ENCODE measurements around the gene SCGN. TPM values are rescaled to one million over a fixed set of nuclear protein-coding genes. Genes with fewer than 3 reads are reported as not detected.

SCGN gene
- total and polyA plus RNA-seq, 9 of the 15 experiments (the other 6 are each of a cell fraction or from before 2014, with no cell fraction given) = not detected

DNA sequence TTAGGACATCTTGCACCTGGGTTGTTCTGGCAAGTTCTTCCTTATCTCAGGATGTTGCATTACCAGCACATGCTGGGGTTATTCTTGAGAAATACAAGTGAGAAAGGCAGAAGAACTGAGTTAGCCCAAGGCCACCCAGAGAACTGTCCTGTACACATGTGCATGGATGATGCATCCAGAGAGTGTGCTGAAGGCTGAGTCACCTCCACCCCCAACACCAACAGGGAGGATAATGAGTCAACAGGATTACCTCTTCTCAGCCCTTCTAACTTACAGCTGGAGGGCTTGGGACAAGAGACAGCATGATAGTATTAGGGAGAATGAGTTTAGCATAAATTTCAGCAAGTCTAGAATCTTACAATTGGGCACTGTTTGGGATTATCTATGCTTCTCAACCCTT, 8.5 kb downstream of the SCGN start (continued):
- no peak for TF ChIP-seq GATA2 (CRISPR knock-in tag; IDR thresholded peaks at IDR 0.05)
- TF ChIP-seq, protein P1, sequence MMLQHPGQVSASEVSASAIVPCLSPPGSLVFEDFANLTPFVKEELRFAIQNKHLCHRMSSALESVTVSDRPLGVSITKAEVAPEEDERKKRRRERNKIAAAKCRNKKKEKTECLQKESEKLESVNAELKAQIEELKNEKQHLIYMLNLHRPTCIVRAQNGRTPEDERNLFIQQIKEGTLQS (IDR thresholded peaks at IDR 0.05) = peak; percentile 79
- TF ChIP-seq, protein P1 (CRISPR knock-in tag; conservative IDR thresholded peaks at IDR 0.05) = no peak
- TF ChIP-seq TCFL5 (CRISPR knock-in tag; conservative IDR thresholded peaks at IDR 0.05) = no peak
- peak; percentile 83 for TF ChIP-seq JUND (IDR thresholded peaks at IDR 0.05; ENCODE audit: borderline replicate concordance, low read depth, low read length)
- peak; percentile 91 for TF ChIP-seq JUND (tag; IDR thresholded peaks at IDR 0.05; ENCODE audit: borderline replicate concordance, low read depth, low read length)
- TF ChIP-seq ZNF740 (CRISPR knock-in tag; IDR thresholded peaks at IDR 0.05) = no peak
- TF ChIP-seq ZNF740 (tag; IDR thresholded peaks at IDR 0.05) = no peak
- TF ChIP-seq NFATC3 (IDR thresholded peaks at IDR 0.05) = no peak
- no peak for TF ChIP-seq ZNF695 (CRISPR knock-in tag; IDR thresholded peaks at IDR 0.05)
- peak; percentile 92 for TF ChIP-seq FOSL1 (tag; conservative IDR thresholded peaks at IDR 0.05)
- no peak for TF ChIP-seq MEIS2 (IDR thresholded peaks at IDR 0.05; ENCODE audit: partially characterized antibody)
- no peak for TF ChIP-seq KDM2B (CRISPR knock-in tag; IDR thresholded peaks at IDR 0.05)
- TF ChIP-seq ZBTB34 (CRISPR knock-in tag; IDR thresholded peaks at IDR 0.05) = no peak
- TF ChIP-seq ARID4B (CRISPR knock-in tag; IDR thresholded peaks at IDR 0.05) = no peak
- TF ChIP-seq LCOR (CRISPR knock-in tag; IDR thresholded peaks at IDR 0.05) = no peak
- TF ChIP-seq PYGO2 (tag; IDR thresholded peaks at IDR 0.05) = no peak
- no peak for TF ChIP-seq HNRNPL (IDR thresholded peaks at IDR 0.05; ENCODE audit: low read depth, low read length)
- TF ChIP-seq POLR2B (IDR thresholded peaks at IDR 0.05; ENCODE audit: low read depth, partially characterized antibody) = no peak
- TF ChIP-seq CCNT2 (IDR thresholded peaks at IDR 0.05; ENCODE audit: borderline replicate concordance, extremely low read depth, insufficient read length, low read depth, low read length) = no peak
- no peak for TF ChIP-seq ZNF696 (CRISPR knock-in tag; conservative IDR thresholded peaks at IDR 0.05)
- peak; percentile 69 for TF ChIP-seq NFE2 (IDR thresholded peaks at IDR 0.05; ENCODE audit: low read depth)
- TF ChIP-seq NFRKB (IDR thresholded peaks at IDR 0.05; ENCODE audit: low read depth) = no peak

Data from K562 (cell line).